GM19397 (cell line): ENCODE results near the gene NDUFS8.

Source experiments
- ATAC-seq: cut with Tn5 transposase; IDR thresholded peaks from one replicate; pipeline ENCODE4 v1.9.1; 2021; ENCODE audit warnings: mild to moderate bottlenecking, moderate library complexity; ENCODE audit not compliant: unreplicated experiment

The NDUFS8 gene

DNA sequence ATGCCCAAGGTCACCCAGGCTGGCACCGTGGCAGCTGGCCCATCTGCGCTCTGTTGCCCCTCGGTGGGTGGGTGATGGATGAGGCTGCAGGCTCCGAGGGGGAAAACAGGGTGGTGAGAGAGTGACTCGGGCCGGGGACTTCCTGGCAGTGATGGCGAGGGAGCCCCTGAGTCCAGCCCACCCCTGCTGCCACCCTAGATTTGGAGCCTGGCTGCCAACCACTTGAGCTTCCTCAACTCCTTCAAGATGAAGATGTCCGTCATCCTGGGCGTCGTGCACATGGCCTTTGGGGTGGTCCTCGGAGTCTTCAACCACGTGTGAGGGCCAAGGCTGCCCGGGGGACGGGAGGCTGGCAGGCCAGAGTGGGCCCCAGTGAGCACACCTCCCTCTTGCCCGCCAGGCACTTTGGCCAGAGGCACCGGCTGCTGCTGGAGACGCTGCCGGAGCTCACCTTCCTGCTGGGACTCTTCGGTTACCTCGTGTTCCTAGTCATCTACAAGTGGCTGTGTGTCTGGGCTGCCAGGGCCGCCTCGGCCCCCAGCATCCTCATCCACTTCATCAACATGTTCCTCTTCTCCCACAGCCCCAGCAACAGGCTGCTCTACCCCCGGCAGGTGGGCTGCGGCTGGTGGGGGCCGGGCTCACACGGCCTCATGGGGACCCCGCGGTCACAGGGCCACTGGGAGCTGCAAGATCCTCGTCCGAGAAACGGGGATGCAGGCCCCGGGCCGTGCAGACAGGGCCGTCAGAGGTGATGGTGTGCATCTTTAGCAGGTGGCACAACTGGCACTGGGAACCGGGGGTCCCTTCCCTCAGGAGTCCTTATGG, 18.4 kb downstream of the NDUFS8 start:
- no peak for ATAC-seq

DNA sequence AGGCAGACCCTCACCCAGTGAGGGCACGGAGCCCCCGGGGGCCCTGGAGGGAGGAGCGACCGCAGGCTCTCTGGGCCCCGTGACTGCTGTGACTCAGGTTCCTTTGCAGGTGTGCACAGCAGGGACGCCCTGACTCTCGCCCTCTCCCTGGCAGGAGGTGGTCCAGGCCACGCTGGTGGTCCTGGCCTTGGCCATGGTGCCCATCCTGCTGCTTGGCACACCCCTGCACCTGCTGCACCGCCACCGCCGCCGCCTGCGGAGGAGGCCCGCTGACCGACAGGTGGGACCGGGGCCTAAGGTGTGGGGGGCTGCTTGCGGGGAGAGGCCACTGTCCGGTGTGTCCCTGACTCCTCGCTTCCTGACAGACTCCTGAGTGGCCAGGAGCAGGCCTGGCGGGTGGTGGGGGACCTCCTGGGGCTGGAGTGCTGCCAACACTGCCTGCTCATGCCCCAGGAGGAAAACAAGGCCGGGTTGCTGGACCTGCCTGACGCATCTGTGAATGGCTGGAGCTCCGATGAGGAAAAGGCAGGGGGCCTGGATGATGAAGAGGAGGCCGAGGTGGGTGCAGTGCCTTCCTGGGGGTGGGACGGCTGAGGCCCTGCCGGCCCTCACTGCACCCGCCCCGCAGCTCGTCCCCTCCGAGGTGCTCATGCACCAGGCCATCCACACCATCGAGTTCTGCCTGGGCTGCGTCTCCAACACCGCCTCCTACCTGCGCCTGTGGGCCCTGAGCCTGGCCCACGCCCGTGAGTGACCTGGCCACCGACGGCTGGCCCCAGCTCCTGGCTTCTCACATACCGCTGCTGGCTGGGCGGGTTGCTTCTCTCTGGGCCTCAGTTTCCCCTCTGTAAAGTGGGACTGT, 19.3 kb downstream of the NDUFS8 start:
- ATAC-seq, result no peak

DNA sequence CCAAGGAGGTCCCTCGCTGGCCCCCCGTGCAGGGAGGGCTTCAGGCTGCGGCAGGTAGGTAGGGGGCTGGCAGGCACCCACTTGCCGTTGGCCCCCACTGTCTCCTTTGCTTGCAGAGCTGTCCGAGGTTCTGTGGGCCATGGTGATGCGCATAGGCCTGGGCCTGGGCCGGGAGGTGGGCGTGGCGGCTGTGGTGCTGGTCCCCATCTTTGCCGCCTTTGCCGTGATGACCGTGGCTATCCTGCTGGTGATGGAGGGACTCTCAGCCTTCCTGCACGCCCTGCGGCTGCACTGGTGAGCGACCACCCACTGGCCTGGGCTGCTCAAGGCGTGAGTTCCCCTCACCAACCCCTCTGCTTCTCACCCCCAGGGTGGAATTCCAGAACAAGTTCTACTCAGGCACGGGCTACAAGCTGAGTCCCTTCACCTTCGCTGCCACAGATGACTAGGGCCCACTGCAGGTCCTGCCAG, 19.9 kb downstream of the NDUFS8 start:
- ATAC-seq, result no peak

DNA sequence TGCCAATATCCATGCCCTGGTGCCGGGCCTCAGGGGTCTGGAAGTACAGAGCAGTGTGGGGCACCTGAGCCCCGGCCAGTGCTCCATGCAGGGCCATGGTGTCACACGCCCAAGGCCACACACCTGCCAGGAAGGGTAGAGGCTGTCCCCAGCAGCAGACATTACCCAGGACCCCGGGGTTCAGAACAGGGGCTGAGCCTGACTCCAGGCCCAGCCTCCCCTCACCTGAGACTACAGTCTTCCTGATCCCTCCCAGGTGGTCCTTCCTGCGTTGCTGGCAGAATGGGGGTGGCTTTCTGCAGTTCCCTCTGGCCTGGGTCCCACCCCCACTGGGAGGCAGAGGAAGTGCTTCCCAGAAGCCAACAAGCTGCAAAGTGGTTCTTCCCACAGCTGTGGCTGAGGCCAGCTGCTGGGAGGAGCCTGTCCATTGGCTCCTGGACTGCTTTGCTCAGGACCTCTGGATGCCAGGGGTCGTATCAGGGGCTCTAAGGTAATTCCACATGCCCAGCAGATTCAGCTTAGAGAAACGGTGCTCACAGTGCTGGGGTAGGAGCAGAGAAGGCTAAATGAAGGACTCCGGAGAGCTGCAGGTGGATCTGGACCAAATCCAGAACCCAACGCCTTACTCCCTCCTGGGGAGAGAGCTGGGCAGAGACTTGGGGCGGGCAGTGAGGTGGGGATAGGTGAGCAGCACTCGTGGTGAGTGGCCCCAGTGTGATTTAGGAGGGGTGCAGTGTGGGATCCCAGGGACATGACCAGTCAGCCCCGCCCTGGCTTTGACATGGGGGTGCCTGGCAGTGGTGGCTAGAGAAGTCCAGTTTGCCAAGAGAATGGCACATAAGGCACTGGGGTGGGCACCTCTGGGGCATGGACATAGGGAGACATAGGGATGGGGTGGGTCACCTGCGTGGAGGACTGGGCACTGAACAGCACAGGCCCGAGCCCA, 21.0 kb downstream of the NDUFS8 start:
- ATAC-seq, result no peak

DNA sequence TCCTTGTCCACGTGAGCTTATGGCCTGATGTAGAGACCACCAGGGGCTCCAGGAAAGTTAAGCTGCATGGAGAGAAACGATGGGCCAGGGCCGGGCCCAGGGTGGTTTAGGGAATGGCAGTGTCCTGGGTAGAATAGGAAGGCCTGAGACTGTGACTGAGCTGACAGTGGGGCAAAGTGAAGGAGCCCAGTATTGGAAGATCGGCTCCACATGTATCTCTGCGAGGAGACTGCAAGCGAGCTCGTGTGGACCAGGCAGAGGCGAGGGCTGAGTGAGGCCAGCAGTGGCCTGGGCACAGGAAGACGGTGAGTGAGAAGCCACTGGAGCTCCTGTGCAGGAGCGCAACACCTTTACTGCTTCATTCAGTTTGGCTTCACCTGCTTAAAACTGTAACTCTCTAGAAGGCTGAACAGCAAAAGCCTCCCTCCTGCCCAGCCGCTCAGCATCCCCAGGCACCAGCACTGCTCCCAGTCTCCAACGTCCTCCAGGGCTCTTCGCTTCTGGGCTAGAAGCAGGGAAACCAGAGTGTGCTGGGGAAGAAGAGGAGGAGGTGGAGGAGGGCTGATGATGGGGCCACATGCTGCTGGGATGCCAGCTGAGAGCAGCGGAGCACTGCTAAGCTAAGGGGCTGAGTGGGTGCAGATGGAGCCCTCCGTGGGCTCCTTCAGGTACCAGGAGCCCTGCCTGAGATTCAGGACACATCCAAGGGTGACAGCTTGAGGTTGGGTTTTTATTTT, 21.8 kb downstream of the NDUFS8 start:
- no peak for ATAC-seq

DNA sequence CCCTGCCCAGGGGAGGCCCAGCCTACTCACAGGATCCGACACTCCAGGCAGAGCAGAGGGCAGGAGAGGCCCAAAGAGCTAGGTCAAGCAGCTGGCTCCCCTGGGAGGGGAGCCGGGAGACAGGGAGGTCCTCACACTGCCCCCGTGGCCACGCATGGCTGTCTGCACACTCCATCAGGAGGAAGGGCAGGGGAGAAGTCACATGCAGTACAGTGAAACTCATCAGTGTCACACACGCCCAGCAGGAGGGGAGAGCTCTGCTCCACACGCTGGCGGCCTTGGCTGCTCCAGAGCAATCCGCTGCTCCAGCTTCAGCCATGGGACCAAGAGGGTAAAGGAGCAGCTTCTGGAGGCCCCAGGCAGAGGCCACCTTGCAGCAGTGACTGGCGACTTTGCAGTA, 22.6 kb downstream of the NDUFS8 start:
- no peak for ATAC-seq

DNA sequence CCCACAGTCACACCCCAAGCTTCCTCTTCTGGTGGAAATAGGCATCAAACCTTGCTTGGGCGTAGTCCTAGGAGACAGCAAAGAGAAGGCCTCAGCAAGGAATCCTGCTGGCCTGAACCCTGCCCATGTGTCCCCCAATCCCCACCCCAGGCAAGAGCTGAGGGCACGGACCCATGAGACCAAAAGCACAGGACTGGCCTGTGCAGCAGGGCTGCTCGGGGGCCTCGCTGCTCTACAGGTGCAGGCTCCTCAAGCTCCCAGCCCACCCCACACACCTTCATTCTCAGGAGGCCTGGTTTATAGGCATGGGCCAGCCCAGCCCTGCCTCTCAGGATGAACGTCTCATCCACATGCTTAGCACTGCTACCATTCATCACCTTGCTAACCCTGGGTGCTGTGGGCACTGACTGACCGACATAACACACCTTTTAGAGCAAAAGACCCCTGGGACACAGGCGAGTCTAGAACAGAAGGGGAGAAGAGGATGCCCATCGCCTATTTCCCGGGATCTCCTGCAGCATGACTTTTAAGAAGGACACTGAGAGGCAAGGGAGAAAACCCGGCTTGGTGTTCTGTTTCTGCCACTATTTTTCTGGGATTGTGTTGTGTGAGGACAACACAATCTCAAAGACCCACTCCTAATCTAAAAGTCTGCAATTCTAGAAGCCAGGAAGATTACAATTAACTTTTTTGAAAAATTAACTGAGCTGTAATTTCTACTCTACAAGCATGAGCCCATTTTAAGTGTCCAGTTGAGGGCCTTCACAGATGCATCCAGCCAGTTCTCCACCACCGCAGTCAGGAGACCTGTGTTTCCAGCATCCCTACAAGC, 23.7 kb downstream of the NDUFS8 start:
- ATAC-seq, result no peak

DNA sequence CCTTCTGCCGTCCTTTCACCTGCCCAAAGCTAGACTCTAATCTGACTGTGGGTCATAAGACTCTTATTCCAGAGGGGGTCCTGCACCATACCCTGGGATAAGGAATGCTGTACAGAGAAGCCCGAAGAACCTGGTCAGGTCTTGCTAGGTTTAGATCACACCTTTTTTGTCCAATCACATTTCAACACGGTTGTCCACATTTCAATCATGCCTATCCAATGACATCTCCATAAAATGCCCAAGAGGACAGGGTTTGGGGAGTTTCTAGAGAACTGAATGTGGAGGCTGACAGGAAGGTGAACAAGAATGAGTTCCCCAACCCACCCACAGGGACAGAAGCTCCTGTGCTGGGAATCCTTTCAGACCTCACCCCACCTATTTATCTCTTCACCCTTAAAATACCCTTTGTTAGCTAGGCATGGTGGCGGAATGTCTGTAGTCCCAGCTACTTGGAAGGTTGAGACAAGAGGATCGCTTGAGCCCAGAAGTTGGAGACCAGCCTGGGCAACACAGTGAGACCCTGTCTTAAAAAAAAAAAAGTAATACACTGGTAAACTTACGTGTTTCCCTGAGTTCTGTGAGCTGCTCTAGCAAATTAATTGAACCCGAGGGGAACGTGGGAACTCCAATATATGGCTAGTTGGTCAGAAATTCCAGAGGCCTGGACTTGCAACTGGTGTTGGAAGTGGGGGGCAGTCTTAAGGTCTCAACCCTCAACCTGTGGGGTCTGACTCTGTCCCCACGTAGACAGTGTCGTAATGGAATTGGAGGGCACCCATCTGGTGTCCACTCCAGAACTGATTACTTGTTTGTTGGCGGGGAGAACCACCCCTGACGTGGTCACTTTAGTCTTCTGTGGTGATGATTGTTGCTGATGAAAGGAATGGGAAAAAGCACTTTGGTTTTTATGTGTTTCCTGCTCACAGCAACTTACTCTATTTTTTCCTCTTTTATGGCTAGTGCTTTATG, 26.1 kb downstream of the NDUFS8 start:
- no peak for ATAC-seq

DNA sequence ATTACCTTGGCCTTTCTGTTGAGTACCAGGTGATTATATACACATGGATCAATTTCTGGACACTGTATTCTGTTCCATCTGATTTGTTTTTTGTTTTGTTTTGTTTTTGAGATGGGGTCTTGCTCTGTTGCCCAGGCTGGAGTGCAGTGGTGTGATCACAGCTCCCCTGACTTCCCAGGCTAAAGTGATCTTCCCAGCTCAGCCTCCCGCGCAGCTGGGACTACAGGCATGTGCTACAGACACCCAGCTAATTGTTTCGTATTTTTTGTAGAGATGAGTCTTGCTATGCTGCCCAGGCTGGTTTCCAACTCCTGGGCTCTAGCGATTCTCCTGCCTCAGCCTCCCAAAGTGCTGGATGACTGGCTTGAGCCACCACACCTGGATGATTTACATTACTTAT, 27.3 kb downstream of the NDUFS8 start:
- no peak for ATAC-seq

DNA sequence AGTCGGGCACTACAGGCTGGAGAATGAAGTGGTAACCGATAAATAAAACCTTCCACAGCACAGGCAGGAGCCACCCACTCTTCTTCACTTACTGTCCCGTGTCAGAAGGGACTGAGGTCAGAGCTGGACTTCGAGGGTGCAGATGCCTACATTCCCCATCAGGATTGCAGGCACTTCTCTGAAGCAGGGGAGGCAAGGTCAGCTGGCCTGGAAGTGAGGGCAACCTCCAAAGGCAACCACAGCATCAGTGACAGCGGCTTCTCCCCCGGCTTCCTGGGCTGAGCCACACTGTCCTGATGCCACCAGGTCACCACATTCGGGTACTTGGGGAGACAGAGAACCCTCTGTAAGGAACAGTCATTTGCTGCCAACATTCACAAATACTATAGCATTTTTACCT, 31.0 kb downstream of the NDUFS8 start:
- no peak for ATAC-seq

DNA sequence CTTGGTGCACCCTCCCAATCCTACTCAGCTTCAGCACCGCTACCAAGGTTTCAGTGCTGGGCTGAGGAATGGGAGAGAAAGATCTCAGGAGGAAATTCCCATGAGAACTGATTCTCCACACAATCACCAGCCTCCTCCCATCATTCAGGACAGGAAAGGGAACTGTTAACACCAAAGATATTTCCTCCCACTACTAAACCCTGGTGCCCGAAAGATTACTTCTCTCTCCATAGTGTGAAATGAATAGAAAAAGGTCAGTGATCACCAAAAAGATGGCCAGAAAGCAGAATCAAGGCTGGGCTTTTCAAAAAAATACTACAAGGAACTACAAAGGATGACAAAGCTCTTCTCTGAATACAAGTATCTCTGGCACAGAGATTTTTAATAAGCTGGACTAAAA, 34.4 kb downstream of the NDUFS8 start:
- no peak for ATAC-seq

DNA sequence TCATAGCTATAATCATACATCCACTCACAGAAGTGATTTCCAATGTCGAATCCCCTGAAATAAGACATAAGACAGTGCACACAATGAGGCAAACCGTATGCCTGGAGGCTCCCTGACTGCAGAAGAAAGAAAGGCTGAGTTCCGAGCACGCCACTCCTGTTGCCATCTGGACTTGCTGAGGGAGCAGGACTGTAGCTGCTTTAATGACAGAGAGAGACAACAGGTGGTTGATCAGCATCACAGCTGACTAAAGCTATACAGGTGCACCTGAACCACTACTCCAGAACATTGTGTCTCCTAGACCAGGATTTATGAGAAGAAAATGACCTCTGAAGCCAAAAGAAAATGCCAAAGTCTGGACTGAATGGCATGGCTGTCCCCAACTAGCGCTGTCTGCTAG, 35.4 kb downstream of the NDUFS8 start:
- no peak for ATAC-seq

DNA sequence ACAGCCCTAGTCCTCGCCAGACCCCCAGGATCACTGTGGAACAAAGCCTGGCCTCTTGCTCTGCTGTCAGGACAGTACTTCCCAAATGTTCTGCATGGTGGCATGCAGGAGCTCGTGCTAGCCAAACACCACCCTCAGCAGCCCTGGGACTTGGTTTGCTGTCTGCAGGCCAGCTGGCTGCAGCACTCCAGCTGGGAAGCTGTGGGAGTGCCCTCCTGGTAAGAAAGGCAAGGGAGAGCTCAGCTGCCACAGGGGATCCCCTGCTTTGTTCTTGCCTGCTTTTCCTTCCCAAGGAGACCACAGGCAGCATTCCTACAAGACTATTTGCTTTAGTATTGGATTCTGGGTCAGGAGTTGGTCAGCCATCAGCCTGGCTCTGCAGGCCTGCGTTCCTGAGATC, 36.3 kb downstream of the NDUFS8 start:
- no peak for ATAC-seq

DNA sequence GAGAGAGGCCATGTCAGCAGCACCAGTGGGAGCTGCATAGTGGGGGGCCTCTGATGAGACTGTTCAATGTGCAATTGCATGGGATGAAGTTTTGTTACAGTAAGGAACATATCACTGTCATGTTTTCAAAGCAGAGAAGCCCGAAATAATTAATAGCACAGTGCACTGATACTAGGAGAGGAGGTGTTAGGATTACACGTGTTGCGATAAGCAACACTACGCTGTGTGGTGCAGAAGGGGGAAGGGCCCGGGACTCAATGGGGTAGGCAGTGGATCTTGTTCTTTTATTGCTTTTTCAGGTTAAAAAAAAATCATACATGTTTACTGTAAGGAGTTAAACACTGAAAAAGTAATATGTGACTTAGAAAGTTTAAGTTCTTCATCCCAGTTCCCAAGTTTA, 37.5 kb downstream of the NDUFS8 start:
- no peak for ATAC-seq

DNA sequence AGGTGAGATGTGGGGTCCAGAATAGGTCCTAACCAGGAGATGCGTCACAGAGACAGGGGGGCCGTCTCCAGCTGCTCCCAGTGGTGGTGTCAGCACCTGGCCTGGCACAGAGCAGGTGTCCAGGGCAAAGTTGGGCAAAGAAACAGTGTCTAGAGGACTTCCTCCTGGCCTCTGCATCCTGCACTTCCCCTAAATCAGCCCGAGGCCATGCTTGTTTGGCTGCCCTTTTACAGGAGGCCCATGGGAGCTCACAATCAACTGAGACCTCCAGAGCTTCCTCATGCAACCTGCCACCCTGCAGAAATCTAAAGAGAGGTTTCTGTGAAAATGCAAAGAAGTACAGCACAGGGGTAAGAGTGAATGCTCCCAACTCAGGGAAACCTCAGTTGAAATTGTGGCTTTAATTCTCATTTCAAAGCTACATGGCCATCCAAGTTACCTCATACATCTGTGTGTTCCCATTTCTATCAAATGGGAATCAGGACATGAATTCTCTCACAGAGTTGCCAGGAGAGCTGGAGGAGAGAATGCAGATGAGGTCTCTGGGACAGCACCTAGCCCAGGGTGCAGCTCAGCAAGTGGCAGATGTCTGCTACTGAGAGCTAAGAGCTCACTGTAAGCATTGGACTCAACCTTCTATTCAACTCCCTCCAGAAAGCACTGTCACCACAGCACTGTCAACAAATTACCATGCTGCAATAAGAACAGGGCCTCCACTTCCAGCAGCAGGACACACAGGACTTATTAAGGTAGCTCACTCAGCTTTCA, 41.0 kb downstream of the NDUFS8 start:
- ATAC-seq, result no peak

DNA sequence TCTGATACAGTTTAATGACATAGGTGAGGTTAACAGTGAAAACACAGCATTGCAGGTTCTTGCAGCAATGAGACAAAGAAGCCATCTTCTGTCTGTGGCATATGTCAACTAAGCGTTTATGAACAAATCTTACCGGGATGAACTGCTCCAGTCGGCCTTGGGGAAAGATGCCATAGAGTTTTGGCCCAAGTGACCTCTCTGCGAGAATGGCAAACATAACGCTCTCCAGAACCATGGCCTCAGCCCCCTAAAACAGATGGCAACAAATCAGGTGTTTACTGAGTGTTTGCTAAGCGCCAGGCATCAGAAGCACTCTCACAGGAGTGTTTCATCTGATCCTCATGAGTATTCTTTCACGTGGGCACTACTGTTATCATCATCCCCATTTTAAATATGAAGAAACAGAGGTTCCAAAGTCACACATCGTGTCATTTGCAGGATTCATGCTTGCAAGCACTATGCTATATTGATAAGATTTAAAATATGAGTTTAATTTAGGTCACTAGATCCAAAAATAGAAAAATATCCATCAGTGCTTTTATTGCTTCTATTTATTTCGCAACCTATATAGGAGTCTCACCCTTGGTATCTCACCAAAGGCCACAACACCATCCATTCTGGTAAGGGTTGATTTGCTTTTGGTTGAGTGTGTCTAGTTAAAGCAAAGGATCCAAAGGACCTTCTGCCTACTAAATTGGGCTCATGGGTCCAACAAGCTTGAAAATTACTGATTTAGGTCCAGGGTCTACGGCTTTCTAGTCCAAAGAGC, 44.3 kb downstream of the NDUFS8 start:
- ATAC-seq, result no peak
